Measurements from ENCODE around the gene CPVL.

Gene CPVL

GRCh38 chr7:29091715-29092114 is 54.6 kb downstream of the CPVL start:
- DNase-seq (ENCODE audit: low read depth in 2 of 2): no peak

- no peak for DNase-seq (ENCODE audit: low read depth in 2 of 2)
Measured at GRCh38 chr7:29090836-29091601, 55.3 kb downstream of the CPVL start.

GRCh38 chr7:29090151-29090805 is 56.1 kb downstream of the CPVL start:
- no peak for DNase-seq (ENCODE audit: low read depth in 2 of 2)

- no peak for DNase-seq (ENCODE audit: low read depth in 2 of 2)
Measured at GRCh38 chr7:29087840-29088170, 58.5 kb downstream of the CPVL start.

- no peak for DNase-seq (ENCODE audit: low read depth in 2 of 2)
Measured at GRCh38 chr7:29086545-29086944, 59.8 kb downstream of the CPVL start.

- DNase-seq (ENCODE audit: low read depth in 2 of 2): no peak
Measured at GRCh38 chr7:29084832-29085231, 61.5 kb downstream of the CPVL start.

GRCh38 chr7:29080803-29081202 is 65.5 kb downstream of the CPVL start:
- no peak for DNase-seq (ENCODE audit: low read depth in 2 of 2)

- no peak for DNase-seq (ENCODE audit: low read depth in 2 of 2)
Measured at GRCh38 chr7:29078311-29079260, 67.8 kb downstream of the CPVL start.

GRCh38 chr7:29077854-29078253 is 68.5 kb downstream of the CPVL start:
- no peak for DNase-seq (ENCODE audit: low read depth in 2 of 2)

- DNase-seq (ENCODE audit: low read depth in 2 of 2): no peak
Measured at GRCh38 chr7:29077176-29077575, 69.2 kb downstream of the CPVL start.

- DNase-seq (ENCODE audit: low read depth in 2 of 2): no peak
Measured at GRCh38 chr7:29076631-29077030, 69.7 kb downstream of the CPVL start.

GRCh38 chr7:29075606-29076005 is 70.7 kb downstream of the CPVL start:
- DNase-seq (ENCODE audit: low read depth in 2 of 2): no peak

GRCh38 chr7:29071203-29071874 is 75.0 kb downstream of the CPVL start:
- no peak for DNase-seq (ENCODE audit: low read depth in 2 of 2)

GRCh38 chr7:29066641-29067040 is 79.7 kb downstream of the CPVL start:
- no peak for DNase-seq (ENCODE audit: low read depth in 2 of 2)

- no peak for DNase-seq (ENCODE audit: low read depth in 2 of 2)
Measured at GRCh38 chr7:29065181-29065857, 81.0 kb downstream of the CPVL start.

- DNase-seq (ENCODE audit: low read depth in 2 of 2): no peak
Measured at GRCh38 chr7:29063872-29064271, 82.5 kb downstream of the CPVL start.

- DNase-seq (ENCODE audit: low read depth in 2 of 2): no peak
Measured at GRCh38 chr7:29063236-29063635, 83.1 kb downstream of the CPVL start.

GRCh38 chr7:29053105-29053872 is 93.0 kb downstream of the CPVL start:
- DNase-seq (ENCODE audit: low read depth in 2 of 2): no peak

GRCh38 chr7:29046978-29047377 is 99.4 kb downstream of the CPVL start:
- no peak for DNase-seq (ENCODE audit: low read depth in 2 of 2)

GRCh38 chr7:29045258-29046086 is 100.9 kb downstream of the CPVL start:
- DNase-seq (ENCODE audit: low read depth in 2 of 2): no peak

All from stimulated activated CD8-positive, alpha-beta memory T cell treated with anti-CD3 and anti-CD28 coated beads, Interleukin-2, amount 100 ng/mL, for 48 hours (primary cell).